ENCODE measurements around the gene FANCI. TPM values are rescaled to one million over a fixed set of nuclear protein-coding genes. Genes with fewer than 3 reads are reported as not detected.

Gene FANCI
- total and polyA plus RNA-seq, 2 donors = 4.3 to 31.5 TPM

DNA sequence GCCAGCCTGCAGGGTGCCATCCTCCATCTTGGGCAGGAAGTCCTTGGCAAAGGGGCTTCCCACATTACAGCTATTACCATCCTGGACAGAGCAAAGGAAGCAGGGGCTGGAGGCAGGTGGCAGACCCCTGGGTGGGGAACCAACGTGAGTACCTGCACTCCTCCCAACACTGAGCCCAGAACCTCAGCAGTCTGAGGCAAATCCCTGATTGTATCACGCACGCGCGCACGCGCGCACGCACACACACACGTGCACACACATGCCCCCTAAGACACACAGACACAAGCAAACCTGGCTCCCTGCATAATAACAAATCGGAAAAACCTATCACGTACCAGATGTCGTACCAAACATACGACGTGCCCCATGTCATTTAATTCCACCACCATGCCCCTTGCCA, 79.0 kb downstream of the FANCI start:
- no peak for DNase-seq (ENCODE audit: extremely low spot score)
- Histone ChIP-seq H3K4me3 (ENCODE audit: low read depth, low read length) (no peak overlapping the region), H3K27ac (ENCODE audit: low read depth) (no peak overlapping the region), H3K36me3 (ENCODE audit: insufficient read depth) (peaks cover 9% of the 10 kb centered on the region), H3K4me1 (ENCODE audit: insufficient read depth) (no peaks in the 10 kb centered on the region)
- WGBS = 93% methylated on average over 15 of the region's 15 CpGs

DNA sequence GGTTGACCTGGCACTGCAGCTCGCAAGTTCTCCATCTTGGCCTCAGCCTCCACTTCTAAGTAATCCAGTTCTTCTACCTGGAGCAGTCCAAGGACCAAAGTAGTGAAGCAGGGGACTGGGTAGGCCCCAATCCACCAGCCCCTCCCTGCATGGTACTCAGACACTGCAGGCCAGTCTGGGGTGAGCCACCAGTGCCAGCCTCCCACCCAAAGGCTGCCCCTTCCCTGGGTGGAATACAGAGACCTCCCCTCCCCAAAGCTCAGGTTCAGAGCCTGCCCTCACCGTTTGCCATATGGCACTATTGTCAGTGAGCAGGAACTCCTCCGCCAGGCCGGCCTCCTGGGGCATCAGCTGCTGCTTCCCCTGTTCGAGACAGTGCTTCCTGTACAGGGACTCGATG, 80.0 kb downstream of the FANCI start:
- no peaks in the 10 kb centered on the region for H3K4me1 ChIP-seq (ENCODE audit: insufficient read depth)
- no peak for DNase-seq (ENCODE audit: extremely low spot score)
- H3K27ac ChIP-seq (ENCODE audit: low read depth) = no peak overlapping the region
- WGBS = 86% methylated on average over 6 of the region's 6 CpGs
- no peak overlapping the region for H3K4me3 ChIP-seq (ENCODE audit: low read depth, low read length)
- H3K36me3 ChIP-seq (ENCODE audit: insufficient read depth) = peaks cover 17% of the 10 kb centered on the region

DNA sequence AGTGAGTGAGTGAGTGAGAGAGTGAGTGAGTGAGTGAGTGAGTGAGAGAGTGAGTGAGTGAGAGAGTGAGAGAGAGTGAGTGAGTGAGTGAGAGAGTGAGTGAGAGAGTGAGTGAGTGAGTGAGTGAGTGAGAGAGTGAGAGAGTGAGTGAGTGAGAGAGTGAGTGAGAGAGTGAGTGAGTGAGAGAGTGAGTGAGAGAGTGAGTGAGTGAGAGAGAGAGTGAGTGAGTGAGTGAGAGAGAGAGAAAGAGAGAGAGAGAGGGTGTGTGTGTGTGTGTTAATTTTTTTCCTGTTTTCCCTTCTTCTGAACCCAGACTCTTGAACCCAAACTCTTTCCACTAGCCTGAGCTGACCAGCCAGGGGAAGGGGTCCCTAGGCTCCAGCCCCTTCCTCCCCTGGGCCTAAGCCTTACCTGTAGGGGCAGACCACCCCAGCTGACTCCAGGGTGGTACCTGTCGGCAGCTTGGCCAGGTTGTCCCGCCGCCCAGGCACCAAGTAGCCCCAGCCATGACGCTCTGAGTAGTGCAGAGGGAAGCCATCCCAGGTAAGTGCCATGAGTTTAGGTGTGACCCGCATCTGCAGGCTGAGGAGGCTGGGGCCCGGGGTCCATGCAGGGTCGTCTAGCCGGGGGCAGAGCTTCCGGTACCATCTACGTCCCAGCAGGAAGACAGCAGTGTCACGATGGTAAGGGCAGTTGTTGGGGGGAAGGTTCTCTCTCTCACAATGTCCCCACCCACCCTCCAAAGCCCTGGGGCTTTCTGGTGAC, 81.4 kb downstream of the FANCI start:
- WGBS = 94% methylated on average over 11 of the region's 11 CpGs
- no peak overlapping the region for H3K27ac ChIP-seq (ENCODE audit: low read depth)
- H3K36me3 ChIP-seq (ENCODE audit: insufficient read depth) = peaks cover 17% of the 10 kb centered on the region
- H3K4me1 ChIP-seq (ENCODE audit: insufficient read depth) = no peaks in the 10 kb centered on the region
- no peak overlapping the region for H3K4me3 ChIP-seq (ENCODE audit: low read depth, low read length)
- no peak for DNase-seq (ENCODE audit: extremely low spot score)

DNA sequence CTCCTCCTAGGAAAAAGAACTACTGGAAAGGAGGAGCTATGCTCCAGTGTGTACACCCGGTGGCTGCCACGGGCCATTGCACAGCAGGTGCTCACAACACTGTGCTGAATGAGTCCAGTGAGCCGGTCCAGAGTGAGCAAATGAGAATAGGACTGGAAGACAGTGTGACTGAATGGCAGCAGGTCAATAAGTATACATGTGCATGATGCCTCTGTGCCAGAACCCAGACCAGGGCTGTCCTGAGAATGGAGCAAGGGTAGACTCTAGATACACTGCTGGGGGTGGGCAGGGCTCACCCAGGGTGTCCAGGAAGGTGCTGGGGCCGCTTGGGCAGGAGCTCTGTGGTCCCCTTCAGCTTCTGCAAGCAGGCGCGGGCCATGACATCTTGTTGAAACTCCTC, 82.5 kb downstream of the FANCI start:
- DNase-seq (ENCODE audit: extremely low spot score) = no peak
- H3K4me3 ChIP-seq (ENCODE audit: low read depth, low read length) = no peak overlapping the region
- H3K36me3 ChIP-seq (ENCODE audit: insufficient read depth) = peaks cover 17% of the 10 kb centered on the region
- WGBS = 86% methylated on average over 6 of the region's 6 CpGs
- H3K4me1 ChIP-seq (ENCODE audit: insufficient read depth) = no peaks in the 10 kb centered on the region
- no peak overlapping the region for H3K27ac ChIP-seq (ENCODE audit: low read depth)

DNA sequence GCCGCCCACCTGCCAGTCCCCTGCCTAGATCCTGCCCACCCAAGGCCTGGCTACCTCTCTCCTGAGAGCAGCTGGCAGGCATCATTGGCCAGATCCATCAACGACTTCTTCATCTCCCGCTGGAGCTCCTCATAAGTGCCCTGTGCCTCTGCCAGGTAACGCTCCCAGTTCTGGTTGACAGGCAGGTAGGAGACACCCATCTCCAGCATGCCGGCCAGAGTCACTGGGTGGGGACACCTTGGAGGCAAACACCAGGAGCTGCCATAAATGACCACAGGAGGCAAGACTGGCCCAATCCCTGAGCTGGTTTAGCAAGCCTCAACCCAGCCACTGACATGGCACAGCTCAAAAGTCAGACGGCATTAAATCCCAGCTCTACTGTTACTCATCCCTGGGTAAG, 83.3 kb downstream of the FANCI start:
- H3K4me3 ChIP-seq (ENCODE audit: low read depth, low read length) = no peak overlapping the region
- 85% methylated on average over 6 of the region's 6 CpGs for WGBS
- H3K4me1 ChIP-seq (ENCODE audit: insufficient read depth) = no peaks in the 10 kb centered on the region
- no peak overlapping the region for H3K27ac ChIP-seq (ENCODE audit: low read depth)
- peaks cover 17% of the 10 kb centered on the region for H3K36me3 ChIP-seq (ENCODE audit: insufficient read depth)
- no peak for DNase-seq (ENCODE audit: extremely low spot score)

DNA sequence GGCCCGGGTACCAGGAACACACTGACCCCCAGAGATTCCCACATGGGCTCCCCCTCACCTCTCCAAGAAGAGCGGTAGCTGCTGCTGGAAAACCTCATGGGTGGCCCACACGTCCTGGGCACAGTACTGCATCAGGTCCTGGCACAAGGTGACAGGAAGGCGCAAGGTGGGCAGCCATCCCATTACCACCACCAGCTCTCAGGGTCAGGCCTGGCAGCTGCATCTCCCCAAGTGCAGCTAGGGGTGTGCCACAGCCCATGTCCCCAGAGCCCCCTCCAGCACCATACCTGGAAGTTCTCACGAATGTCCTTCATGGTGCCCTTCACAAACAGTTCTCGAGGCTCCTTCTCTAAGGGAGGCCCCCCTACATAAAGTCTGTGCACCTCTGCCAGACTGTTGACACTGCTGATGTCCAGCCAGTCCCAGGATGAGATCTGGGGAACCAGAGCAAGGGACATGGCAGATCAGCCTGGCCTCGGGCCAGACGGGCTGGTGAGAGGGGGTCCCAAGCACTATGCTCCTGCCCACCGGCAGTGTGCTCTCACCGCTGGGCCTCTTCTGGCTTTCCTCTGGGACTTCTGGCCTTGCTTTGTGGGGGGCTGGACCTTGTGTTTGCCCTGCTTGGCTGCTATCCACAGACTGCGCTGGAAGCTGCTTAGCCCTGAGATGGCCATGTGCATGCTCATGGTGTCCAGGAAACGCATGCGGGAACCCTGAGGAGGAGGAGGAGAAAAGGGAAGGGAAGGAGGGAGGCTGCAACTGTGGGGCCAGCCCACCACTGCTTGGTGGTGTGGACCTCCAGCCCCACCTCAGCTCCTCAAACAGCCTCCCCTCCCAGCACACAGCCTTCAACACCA, 84.8 kb downstream of the FANCI start:
- peaks cover 19% of the 10 kb centered on the region for H3K36me3 ChIP-seq (ENCODE audit: insufficient read depth)
- DNase-seq (ENCODE audit: extremely low spot score) = no peak
- 87% methylated on average over 13 of the region's 13 CpGs for WGBS

DNA sequence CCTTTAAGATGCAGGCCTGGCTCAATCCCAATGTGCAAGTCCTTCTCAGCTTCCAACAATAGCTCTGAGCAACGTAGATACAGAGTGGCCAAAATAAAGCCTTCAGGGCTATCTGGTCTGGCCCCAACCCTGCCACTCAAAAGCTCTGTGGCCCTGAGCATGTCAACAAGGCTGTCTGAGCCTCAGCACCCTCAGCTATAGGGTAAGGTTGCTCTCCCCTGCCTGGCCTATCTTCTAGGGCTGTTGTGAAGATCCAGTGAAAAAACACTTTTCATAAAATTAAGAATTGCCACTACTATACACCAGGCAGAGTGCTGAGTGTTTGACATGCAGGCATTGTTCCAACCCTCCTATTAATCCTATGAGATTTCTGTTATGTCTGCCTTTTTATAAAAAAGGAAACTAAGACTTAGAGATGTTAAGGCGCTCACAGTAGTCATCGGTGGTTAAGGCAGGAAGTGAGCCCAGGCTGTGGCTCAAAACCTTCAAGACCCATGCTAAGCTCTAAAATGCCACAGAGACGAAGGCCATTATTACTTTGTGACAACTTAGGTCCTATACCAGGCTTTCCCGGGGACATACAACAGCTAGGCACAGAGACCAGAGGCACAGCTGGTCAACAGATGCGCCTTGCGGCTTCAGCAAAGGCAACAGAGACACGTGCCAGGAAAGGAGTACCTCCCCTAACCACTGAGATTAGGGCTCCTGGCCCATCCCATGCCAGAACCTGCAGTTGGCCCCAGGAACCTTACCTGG, 85.7 kb downstream of the FANCI start:
- H3K36me3 ChIP-seq (ENCODE audit: insufficient read depth) = peaks cover 19% of the 10 kb centered on the region
- DNase-seq (ENCODE audit: extremely low spot score) = no peak
- 83% methylated on average over 8 of the region's 8 CpGs for WGBS
- H3K27ac ChIP-seq (ENCODE audit: low read depth) = no peak overlapping the region
- H3K4me3 ChIP-seq (ENCODE audit: low read depth, low read length) = no peak overlapping the region
- peaks cover 3% of the 10 kb centered on the region for H3K4me1 ChIP-seq (ENCODE audit: insufficient read depth)

More for the DNA sequence above, 84.8 kb downstream of the FANCI start:
- Histone ChIP-seq H3K4me3 (ENCODE audit: low read depth, low read length) (no peak overlapping the region), H3K27ac (ENCODE audit: low read depth) (no peak overlapping the region), H3K4me1 (ENCODE audit: insufficient read depth) (peaks cover 3% of the 10 kb centered on the region)

DNA sequence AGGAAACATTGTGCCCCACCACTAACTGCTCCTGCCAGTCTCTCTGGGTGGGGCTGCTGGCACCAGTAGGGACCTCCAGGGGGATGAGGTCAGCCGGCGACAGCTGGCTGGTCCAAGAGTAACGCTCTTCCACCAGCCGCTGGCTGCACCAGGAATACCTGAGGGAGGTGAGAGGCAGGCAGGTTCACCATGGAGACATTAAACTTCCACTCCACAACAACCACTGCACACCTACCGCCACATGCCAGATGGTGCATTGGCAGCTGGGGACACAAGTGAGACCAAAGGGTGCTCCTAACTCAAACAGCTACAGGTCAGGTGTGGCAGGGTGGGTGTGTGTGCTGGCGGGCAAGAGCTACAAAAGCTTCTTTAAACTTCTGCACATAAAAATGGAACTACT, 86.3 kb downstream of the FANCI start:
- H3K4me3 ChIP-seq (ENCODE audit: low read depth, low read length) = no peak overlapping the region
- peaks cover 3% of the 10 kb centered on the region for H3K4me1 ChIP-seq (ENCODE audit: insufficient read depth)
- H3K36me3 ChIP-seq (ENCODE audit: insufficient read depth) = peaks cover 19% of the 10 kb centered on the region
- 88% methylated on average over 6 of the region's 6 CpGs for WGBS
- DNase-seq (ENCODE audit: extremely low spot score) = no peak
- H3K27ac ChIP-seq (ENCODE audit: low read depth) = no peak overlapping the region

DNA sequence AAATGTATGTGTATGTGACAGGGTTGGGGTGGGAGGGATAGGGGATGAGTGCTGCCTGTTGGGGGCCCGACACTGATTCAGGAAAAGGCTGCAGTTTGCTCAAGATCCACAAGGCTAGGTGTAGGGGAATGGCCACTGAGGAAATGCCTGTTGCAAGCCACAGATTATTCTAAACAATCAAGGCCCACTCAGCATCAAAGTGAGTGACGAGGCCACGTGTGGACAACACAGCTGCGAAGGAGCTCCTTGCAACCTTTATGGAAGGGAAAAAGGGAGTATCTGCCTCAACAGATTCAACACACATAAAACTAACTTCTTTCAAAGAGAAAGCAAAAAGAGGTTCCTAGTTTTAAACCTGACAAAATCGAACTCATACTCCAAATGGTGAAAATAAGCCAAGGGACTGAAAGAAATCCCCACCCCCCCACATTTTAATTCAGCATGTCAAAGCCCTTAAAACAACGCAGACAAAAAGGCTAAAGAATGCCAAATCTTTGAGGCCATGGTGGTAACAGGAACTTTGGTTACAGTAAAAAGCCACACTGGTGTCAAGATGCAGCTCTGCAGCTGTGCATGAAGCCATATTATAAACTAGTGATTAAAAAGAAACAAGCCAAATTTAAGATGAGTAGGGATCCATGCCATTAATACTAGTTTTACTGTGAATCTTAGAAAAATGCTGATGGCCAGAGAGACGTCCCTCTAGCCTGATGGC, 87.3 kb downstream of the FANCI start:
- no peak for DNase-seq (ENCODE audit: extremely low spot score)
- H3K4me3 ChIP-seq (ENCODE audit: low read depth, low read length) = no peak overlapping the region
- WGBS = 79% methylated on average over 7 of the region's 7 CpGs
- H3K4me1 ChIP-seq (ENCODE audit: insufficient read depth) = peaks cover 3% of the 10 kb centered on the region
- peaks cover 13% of the 10 kb centered on the region for H3K36me3 ChIP-seq (ENCODE audit: insufficient read depth)
- H3K27ac ChIP-seq (ENCODE audit: low read depth) = no peak overlapping the region

DNA sequence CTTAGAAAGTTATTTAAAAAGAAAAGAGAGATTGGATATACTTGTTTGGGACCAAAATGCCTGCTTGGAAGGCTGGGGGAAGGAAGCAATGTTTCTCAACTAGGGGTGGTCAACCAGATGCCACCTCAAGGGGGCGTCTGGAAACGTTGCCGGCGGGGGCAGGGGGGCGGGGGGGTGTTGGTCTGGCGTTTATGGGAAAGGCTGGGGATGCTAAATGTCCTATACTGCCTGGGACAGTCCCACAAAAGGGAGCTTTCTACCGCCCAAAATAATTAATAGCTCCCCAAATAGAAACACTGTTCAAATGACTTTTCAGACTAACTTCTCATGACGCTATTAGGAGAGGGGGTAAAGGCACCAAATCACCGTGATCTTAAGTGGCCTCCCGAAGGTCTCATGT, 88.7 kb downstream of the FANCI start:
- H3K4me3 ChIP-seq (ENCODE audit: low read depth, low read length) = no peak overlapping the region
- peaks cover 13% of the 10 kb centered on the region for H3K36me3 ChIP-seq (ENCODE audit: insufficient read depth)
- no peak overlapping the region for H3K27ac ChIP-seq (ENCODE audit: low read depth)
- no peak for DNase-seq (ENCODE audit: extremely low spot score)
- 25% methylated on average over 10 of the region's 10 CpGs for WGBS
- peaks cover 3% of the 10 kb centered on the region for H3K4me1 ChIP-seq (ENCODE audit: insufficient read depth)

DNA sequence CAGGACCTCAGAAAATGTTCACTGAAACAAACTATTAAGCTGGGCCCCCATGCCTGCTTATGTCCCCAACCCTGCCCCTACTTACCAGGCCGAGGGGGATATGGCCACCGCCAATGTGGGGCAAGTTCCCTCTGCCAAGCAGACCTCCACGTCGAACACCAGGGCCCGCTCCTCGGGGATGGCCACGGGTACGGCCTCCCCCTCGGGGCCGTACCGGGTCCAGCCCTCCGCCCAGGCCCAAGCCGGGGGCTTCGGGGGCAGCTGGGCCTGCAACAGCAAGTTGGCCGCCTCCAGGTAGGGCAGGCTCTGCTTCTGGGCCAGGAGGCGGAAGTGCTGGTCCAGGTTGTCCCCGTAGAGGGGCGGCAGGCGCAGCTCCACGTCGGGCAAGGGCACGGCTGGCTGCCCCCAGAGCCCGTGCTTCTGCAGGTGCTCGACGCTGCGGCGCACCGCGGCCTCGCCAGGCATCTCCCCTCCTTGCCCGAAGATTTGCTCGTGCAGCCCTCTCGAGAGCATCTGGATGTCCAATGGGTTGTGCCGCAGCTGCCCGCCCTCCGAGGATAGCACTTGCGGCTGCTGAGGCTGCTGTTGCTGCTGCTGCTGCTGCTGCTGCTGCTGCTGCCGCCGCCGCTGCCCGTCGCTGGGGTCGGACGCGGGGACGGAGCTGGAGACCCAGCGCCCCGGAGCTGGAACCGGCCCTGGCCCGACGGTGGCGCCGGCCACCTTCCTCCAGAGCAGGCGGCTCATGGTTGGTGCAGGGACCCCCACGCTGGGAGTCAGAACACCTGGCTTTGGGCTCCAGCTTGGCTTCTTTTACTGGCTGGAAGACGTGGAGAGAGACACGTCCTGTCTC, 89.5 kb downstream of the FANCI start:
- Histone ChIP-seq H3K4me1 (ENCODE audit: insufficient read depth) (peaks cover 3% of the 10 kb centered on the region), H3K36me3 (ENCODE audit: insufficient read depth) (peaks cover 11% of the 10 kb centered on the region), H3K27ac (ENCODE audit: low read depth) (no peak overlapping the region), H3K4me3 (ENCODE audit: low read depth, low read length) (peak overlapping the region; percentile 78)
- no peak for DNase-seq (ENCODE audit: extremely low spot score)
- 90% methylated on average over 57 of the region's 57 CpGs for WGBS

DNA sequence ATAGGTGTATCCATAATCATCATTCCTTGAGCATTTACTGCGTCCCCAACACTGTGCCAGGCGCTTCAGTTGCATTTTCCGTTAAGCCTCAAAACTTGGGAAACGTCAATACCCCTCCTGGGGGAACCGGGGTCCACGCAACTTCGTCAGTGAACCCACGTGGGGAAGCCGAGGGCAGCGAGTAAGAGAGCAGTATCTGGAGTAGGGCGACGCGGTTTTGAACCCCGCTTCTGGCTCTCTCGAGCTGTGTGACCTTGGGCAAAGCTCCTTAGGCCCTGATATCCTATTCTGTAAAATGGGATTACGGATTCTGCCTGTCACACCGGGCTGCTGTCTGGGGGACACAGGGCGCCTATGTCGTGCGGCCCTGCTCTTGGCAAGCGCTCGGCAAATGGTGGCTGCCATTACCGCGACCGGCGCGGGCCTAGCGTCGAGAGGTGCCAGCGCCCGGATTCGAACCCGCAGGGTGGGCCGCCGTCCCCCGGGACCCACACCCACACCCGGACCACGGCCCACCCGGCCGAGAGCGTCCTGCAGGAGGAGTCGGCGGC, 90.3 kb downstream of the FANCI start:
- Histone ChIP-seq H3K36me3 (ENCODE audit: insufficient read depth) (peaks cover 3% of the 10 kb centered on the region), H3K27ac (ENCODE audit: low read depth) (peak overlapping the region; percentile 93), H3K4me1 (ENCODE audit: insufficient read depth) (peaks cover 3% of the 10 kb centered on the region), H3K4me3 (ENCODE audit: low read depth, low read length) (peak overlapping the region; percentile 78)
- DNase-seq (ENCODE audit: extremely low spot score) = no peak
- 1% methylated on average over 43 of the region's 43 CpGs for WGBS
